ENCODE data around the gene MDFIC2. TPM values are rescaled to one million over a fixed set of nuclear protein-coding genes. Genes with fewer than 3 reads are reported as not detected.

MDFIC2 gene
- total and polyA plus RNA-seq, 2 of the 13 experiments (the other 11 are each of a cell fraction or from before 2014, with no cell fraction given), result not detected

DNA sequence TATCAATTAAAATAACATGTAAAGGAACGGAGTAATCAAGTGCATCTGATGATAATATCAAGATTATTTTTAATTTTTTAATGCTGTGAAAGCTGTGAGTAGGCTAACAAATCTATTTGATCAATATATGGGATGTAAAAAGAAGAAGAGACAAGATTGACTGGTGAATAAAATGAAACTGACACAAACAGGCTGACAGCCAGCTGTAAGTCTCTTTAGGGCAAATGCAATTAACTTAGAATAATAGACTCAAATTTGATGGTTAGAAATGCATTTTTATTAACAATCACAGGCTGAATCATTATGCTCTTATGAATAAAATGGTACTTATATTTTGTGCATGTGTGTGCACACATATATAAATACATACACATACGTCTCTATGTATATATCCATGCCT is 68.0 kb downstream of the MDFIC2 start (continued):
- TF ChIP-seq, protein P1, sequence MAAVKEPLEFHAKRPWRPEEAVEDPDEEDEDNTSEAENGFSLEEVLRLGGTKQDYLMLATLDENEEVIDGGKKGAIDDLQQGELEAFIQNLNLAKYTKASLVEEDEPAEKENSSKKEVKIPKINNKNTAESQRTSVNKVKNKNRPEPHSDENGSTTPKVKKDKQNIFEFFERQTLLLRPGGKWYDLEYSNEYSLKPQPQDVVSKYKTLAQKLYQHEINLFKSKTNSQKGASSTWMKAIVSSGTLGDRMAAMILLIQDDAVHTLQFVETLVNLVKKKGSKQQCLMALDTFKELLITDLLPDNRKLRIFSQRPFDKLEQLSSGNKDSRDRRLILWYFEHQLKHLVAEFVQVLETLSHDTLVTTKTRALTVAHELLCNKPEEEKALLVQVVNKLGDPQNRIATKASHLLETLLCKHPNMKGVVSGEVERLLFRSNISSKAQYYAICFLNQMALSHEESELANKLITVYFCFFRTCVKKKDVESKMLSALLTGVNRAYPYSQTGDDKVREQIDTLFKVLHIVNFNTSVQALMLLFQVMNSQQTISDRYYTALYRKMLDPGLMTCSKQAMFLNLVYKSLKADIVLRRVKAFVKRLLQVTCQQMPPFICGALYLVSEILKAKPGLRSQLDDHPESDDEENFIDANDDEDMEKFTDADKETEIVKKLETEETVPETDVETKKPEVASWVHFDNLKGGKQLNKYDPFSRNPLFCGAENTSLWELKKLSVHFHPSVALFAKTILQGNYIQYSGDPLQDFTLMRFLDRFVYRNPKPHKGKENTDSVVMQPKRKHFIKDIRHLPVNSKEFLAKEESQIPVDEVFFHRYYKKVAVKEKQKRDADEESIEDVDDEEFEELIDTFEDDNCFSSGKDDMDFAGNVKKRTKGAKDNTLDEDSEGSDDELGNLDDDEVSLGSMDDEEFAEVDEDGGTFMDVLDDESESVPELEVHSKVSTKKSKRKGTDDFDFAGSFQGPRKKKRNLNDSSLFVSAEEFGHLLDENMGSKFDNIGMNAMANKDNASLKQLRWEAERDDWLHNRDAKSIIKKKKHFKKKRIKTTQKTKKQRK (IDR thresholded peaks at IDR 0.05; ENCODE audit: low read length), result no peak
- TF ChIP-seq MZF1 (CRISPR knock-in tag; IDR thresholded peaks at IDR 0.05; ENCODE audit: borderline replicate concordance) (no peak), YY1 (IDR thresholded peaks at IDR 0.05; ENCODE audit: insufficient read depth, insufficient replicate concordance, low read depth, low read length) (no peak), ISL2 (CRISPR knock-in tag; IDR thresholded peaks at IDR 0.05) (no peak), TCF7 (IDR thresholded peaks at IDR 0.05; ENCODE audit: low read depth) (no peak)

GRCh38 chr3:70242297-70242882 is 70.0 kb downstream of the MDFIC2 start:
- no peaks in the 10 kb centered on the region for H4K20me1 ChIP-seq (ENCODE audit: insufficient read depth, low read length)
- ATAC-seq (no peak), DNase-seq (ENCODE audit: low spot score) (no peak), FAIRE-seq (no peak)
- no peak overlapping the region for H3K27ac ChIP-seq (ENCODE audit: extremely low read length, insufficient read depth, low read length)
- H3K79me2 ChIP-seq (ENCODE audit: insufficient read depth, low read length), result no peaks in the 10 kb centered on the region
- WGBS (ENCODE audit: low lambda C conversion rate), result 2% methylated on average over 2 of the region's 2 CpGs
- no peaks in the 10 kb centered on the region for H3K27me3 ChIP-seq (ENCODE audit: control insufficient read depth in 1 of 2, insufficient read depth in 2 of 2, low read length in 2 of 2)
- BruUV-seq (replicated peaks), result no TSS peak
- no peaks in the 10 kb centered on the region for H3K4me1 ChIP-seq (ENCODE audit: insufficient read depth, low read length)
- no peaks in the 10 kb centered on the region for H3K9me3 ChIP-seq (ENCODE audit: low read length)
- POLR2A ChIA-PET, result no interaction called here
- H3K9ac ChIP-seq (ENCODE audit: insufficient read depth, low read depth, low read length), result no peak overlapping the region
- CTCF ChIA-PET (ENCODE audit: low intra/inter-chr PET ratio, low total read pairs), result no interaction called here
- no peak overlapping the region for H3K4me3 ChIP-seq (replicated peaks in 1 of 3; ENCODE audit: insufficient read depth in 1 of 3, low read depth in 2 of 3, low read length in 3 of 3)
- intact Hi-C loops (cut with micrococcal nuclease; ENCODE audit: unreplicated experiment), result no loop called here
- H3K36me3 ChIP-seq (replicated peaks in 1 of 2; ENCODE audit: control insufficient read depth in 1 of 2, insufficient read depth in 2 of 2, low read length in 2 of 2), result no peaks in the 10 kb centered on the region
- in situ Hi-C loops (cut with HindIII; ENCODE audit: extremely low pct_ligation_motif_present, low pct_unique_long_range_greater_than_20kb), result no loop called here
- no peak overlapping the region for H3K4me2 ChIP-seq (ENCODE audit: low read depth, low read length)
- H2AFZ ChIP-seq (ENCODE audit: low read length), result no peak overlapping the region
- TF ChIP-seq, protein P2, sequence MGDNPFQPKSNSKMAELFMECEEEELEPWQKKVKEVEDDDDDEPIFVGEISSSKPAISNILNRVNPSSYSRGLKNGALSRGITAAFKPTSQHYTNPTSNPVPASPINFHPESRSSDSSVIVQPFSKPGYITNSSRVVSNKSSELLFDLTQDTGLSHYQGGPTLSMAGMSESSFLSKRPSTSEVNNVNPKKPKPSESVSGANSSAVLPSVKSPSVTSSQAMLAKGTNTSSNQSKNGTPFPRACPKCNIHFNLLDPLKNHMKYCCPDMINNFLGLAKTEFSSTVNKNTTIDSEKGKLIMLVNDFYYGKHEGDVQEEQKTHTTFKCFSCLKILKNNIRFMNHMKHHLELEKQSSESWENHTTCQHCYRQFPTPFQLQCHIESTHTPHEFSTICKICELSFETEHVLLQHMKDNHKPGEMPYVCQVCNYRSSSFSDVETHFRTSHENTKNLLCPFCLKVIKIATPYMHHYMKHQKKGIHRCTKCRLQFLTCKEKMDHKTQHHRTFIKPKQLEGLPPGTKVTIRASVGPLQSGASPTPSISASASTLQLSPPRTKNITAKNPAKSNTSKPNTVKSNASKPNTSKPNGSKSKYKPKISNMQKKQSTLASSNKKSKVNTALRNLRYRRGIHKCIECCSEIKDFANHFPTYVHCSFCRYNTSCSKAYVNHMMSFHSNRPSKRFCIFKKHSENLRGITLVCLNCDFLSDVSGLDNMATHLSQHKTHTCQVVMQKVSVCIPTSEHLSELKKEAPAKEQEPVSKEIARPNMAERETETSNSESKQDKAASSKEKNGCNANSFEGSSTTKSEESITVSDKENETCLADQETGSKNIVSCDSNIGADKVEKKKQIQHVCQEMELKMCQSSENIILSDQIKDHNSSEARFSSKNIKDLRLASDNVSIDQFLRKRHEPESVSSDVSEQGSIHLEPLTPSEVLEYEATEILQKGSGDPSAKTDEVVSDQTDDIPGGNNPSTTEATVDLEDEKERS (CRISPR knock-in tag; IDR thresholded peaks at IDR 0.05), result no peak
- TF ChIP-seq DMTF1 (CRISPR knock-in tag; IDR thresholded peaks at IDR 0.05) (no peak), YY1 (IDR thresholded peaks at IDR 0.05; ENCODE audit: insufficient read depth, insufficient replicate concordance, low read depth, low read length) (no peak), ZNF749 (CRISPR knock-in tag; IDR thresholded peaks at IDR 0.05; ENCODE audit: borderline replicate concordance) (no peak), HHEX (CRISPR knock-in tag; IDR thresholded peaks at IDR 0.05) (no peak), ZBTB37 (CRISPR knock-in tag; IDR thresholded peaks at IDR 0.05) (no peak), ZNF180 (CRISPR knock-in tag; IDR thresholded peaks at IDR 0.05; ENCODE audit: borderline replicate concordance, low read depth) (no peak), ZNF256 (CRISPR knock-in tag; conservative IDR thresholded peaks at IDR 0.05) (no peak), ZNF678 (CRISPR knock-in tag; IDR thresholded peaks at IDR 0.05) (no peak)
